GM19324 (cell line): ENCODE measurements around the gene VWA3B.

Source experiments
- ATAC-seq: cut with Tn5 transposase; IDR thresholded peaks from one replicate; pipeline ENCODE4 v1.9.1; 2021; ENCODE audit warnings: mild to moderate bottlenecking, moderate library complexity; ENCODE audit not compliant: unreplicated experiment, low FRiP score

VWA3B gene

DNA sequence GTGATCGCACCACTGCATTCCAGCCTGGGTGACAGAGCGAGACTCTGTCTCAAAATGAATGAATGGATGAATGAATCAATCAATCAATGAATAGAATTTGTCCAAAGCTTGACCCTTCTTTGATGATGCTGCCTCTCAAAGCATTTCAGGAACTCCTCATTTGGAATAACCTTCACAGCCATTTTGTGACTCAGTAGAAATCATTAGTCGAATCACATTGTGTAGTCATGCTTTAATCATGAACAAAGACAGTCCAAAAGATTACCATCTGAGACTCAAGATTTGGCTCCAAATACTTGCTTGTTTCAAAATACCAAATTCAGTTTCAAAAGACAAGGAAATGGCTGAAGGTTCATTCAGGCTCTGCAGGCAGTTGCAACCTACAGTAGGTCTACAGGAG lies 83.1 kb downstream of the VWA3B start:
- no peak for ATAC-seq

DNA sequence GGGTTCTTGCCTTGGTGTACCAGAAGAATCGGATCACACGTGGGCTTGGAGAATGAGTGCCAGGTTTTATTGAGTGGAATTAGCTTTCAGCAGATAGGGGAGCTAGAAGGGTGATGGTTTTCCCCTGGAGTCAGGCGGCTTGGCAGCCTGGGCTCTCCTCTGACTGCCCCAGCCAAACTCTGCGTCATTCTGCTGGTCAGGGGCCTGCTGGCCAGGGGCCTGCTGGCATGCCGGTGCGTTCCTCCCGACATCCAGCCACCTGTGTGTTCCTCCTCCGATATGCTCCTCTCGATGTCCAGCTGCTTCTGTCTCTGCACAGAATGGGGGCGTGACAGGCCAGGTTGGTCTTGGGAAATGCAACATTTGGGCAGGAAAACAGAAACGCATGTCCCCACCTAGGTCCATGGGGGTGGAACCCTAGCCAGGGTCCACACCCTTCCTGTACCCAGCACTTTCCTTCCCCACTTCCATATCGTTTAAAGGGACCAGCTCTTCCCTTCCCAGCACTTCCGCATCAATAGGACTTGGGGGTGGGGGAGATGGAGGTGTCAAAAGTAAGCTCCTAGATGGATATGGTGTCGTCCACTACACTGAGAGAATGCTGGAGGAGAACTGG lies 85.3 kb downstream of the VWA3B start:
- no peak for ATAC-seq

- ATAC-seq: no peak
These were observed 86.0 kb downstream of the VWA3B start for GRCh38 chr2:98172951-98173350.

GRCh38 chr2:98175811-98176210 lies 88.8 kb downstream of the VWA3B start:
- ATAC-seq: no peak

- no peak for ATAC-seq
These were observed 90.3 kb downstream of the VWA3B start for GRCh38 chr2:98177286-98177685.

DNA sequence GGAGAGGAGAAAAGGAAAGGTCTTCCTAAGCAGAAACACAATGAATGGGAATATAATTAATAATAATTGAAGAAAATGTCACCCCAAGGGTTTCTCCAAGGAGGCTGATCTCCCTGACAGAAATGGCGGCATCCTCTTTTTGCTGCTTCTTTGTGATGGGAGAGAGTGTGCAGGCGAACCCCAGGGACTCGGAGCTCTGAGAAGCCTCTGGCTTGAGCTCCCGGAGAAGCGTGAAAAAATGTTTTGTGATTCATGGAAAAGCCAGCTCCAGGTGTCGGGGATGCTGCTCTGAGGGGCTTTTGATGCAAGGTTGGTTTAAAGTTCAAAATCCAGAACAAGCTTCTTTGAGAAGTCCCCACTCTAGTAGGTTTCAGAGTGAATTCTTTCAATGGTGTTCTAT lies 91.0 kb downstream of the VWA3B start:
- ATAC-seq: no peak

- no peak for ATAC-seq
These were observed 93.5 kb downstream of the VWA3B start for GRCh38 chr2:98180456-98180855.

DNA sequence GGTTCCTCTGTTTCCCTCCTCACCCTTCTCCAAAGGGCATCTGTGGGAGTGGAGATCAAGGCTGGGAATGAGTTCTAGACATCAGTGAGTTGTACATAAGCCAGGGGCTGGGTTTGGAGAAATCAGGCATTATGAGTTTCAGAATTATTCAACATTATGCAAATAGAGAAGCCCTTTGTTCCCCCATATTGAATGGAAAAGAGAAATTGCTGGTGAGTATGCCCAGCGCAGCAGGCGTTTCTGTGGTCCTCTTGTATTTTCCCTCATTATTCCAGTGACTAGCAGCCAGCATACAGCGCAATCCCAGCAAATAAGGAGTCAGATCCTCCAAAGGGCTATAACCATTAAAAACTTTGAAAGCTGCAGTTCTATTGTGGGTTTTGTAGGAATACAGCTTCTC lies 94.4 kb downstream of the VWA3B start:
- ATAC-seq: no peak

DNA sequence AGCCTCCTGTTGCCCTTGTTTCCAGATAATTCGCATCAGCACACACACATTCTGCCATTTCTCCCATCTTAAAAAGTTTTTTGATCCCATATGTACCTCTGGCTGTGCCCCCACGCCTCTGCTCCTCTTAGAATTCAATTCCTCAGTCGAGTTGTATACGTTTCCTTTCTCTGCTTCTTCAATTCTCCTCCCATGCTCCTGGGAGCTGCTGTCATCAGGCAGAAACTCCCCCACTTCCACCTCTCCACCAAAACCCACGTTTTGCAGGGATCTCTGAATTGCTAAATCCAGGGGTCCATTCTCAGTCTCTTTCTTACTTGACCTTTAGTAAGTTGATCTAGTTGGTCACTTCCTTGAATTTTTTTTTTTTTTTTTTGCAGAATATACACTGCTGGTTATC lies 98.8 kb downstream of the VWA3B start:
- no peak for ATAC-seq

- no peak for ATAC-seq
These were observed 100.2 kb downstream of the VWA3B start for GRCh38 chr2:98187194-98187593.

DNA sequence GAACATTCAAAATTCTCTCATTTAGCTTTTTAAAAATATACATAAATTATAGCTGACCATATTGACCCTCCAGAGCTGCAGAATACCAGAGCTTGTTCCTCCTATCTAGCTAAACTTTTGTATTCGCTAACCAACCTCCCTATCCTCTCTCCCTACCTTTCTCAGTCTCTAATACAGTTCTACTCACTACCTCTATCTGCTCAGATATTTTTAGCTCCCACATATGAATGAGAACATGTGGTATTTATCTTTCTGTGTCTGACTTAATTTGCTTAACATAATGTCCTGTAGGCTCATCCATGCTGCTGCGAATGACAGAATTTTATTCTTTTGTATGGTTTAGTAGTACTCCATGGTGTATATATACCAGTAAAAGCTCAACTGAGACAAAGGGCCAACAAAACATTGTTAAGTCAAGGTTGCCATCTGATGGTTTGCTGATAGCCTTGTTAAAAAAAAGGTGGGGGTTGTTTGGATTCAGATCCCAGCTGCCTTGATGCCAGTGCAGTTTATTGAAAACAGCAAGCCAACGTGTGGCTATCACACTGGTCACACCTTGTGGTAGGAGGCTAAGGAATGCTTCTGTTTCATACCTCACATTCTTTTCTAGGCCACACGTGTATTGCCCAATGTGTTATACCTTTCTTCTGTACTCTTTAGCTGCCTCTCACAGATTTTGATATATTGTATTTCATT lies 101.5 kb downstream of the VWA3B start:
- no peak for ATAC-seq

DNA sequence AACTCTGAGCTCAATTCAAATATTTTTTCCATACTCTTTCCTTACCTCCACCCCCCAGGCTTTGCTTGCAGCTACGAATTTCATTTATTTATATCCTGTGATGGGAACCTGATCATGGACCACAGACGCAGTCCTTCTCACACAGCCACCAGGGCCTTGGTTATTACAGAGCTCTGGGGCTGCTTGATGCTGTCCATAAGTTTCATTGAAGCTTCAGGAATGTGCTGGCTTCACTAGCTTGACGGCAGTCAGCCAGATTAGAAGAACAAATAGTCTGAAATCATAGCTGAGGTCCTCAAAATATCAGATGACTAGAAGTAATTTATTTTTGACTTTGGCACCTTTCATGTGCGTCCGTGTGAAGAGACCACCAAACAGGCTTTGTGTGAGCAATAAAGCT lies 104.9 kb downstream of the VWA3B start:
- no peak for ATAC-seq

DNA sequence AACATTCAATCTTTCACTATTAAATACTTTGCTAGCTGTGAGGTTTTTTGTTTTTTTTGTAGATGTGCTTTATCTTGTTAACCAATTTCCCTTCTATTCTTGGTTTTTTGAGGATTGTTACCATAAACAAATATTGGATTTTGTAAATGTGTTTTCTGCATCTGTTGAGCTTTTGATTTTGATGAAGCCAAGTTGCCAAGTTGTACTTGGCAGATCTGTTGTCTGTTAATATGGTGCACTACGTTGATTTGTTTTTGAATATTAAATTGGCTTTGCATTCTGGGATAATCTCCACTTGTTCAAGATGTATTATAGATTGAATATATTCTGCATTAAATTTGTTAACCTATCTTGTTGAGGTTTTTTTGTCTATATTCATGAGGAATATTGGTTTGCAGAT lies 114.6 kb downstream of the VWA3B start:
- ATAC-seq: no peak

DNA sequence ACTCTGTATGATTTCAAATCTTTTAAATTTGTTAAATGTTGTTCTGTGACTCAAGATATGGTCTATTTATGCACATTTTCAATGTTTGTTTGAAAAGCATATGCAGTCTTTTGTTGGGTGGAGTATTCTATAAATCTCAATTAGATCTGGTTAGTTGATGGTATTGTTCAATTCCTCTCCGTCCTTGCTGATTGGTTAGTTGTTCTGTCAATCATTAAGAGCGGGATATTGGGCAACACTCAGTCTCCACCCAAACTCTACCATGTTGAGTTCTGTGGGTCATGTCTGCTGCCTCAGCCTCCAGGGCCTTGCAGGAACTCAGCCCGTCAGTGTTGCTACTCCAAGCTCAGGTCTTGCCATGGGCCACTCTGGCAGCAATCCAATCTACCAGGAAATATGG lies 118.9 kb downstream of the VWA3B start:
- ATAC-seq: no peak

- no peak for ATAC-seq
These were observed 125.4 kb downstream of the VWA3B start for GRCh38 chr2:98212092-98213000.

DNA sequence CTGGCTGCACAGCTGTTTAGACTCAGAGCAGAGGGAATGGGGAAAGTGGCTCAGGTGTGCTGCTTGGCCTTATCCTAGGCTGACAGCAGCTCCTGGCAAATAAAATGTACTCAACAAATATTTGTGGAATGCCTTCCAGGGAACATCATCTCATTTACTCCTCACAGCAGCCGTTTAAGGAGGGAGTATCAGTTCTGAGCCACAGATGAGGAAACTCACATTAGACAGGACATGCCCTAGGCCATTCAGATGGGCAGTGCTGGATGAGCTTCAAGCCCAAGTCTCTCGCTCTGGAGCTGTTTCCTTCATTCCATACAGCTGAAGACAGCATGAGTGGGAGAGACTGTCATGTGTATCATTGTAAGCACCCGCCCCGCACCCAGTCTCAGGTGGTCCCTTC lies 129.6 kb downstream of the VWA3B start:
- ATAC-seq: no peak

GRCh38 chr2:98219152-98219551 lies 132.2 kb downstream of the VWA3B start:
- no peak for ATAC-seq

GRCh38 chr2:98233941-98234340 lies 147.0 kb downstream of the VWA3B start:
- ATAC-seq: no peak

GRCh38 chr2:98234776-98235175 lies 147.8 kb downstream of the VWA3B start:
- ATAC-seq: no peak

DNA sequence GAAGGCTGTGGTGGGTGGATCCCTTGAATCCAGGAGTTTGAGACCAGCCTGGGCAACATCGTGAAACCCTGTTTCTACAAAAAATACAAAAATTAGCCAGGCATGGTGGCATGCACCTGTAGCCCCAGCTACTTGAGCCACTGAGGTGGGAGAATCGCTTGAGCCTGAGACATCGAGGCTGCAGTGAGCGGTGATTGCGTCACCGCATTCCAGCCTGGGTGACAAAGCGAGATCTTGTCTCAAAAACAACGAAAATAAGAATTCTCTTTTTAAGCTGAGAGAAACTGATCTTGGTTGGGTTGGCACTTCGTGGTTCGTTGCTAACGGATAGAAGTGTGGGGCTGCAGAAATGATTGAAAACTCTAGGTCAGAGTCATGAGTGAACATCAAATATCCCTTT lies 150.0 kb downstream of the VWA3B start:
- no peak for ATAC-seq

- ATAC-seq: no peak
These were observed 153.9 kb downstream of the VWA3B start for GRCh38 chr2:98240786-98241398.
